ENCODE results near the gene TNXB.

DNA sequence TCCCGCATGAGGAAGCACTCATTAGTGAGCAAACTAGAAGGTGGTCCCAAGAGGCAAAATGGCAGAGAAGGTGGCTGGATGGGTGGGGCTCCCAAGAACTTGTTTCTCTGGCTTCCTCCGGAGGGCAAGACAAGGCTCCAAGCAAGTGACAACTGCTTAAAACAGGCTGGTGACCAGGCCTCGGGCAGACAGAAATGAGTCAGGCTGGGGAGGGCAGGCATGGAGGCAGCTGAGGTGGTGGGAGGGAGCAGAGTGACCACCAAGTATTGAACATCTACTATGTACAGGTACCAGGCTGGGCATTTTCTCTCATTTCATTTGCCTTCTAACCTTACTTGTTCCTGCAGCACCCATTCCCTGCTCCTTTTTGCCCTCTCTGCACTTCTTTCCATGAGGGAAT is 33.4 kb downstream of the TNXB start:
- TF ChIP-seq POLR2AphosphoS5 (IDR thresholded peaks at IDR 0.05; ENCODE audit: borderline replicate concordance, low read depth, low read length) (no peak), EZH2 (IDR thresholded peaks at IDR 0.05) (no peak), FOXP2 (optimal IDR thresholded peaks at IDR 0.05; ENCODE audit: control extremely low read depth, extremely low read length, insufficient read depth) (no peak)

All from SK-N-MC (cell line).